Hindlimb muscle (tissue), 1 donor: ENCODE measurements around the gene MED7. TPM values are rescaled to one million over a fixed set of nuclear protein-coding genes. Genes with fewer than 3 reads are reported as not detected.
A peak's percentile ranks its signal among the peaks of the same experiment; 100 is the strongest.

Experiments used
- DNase-seq: peaks from one replicate; pipeline ENCODE4 v3.0.0-alpha.2; 2013
- polyA plus RNA-seq: library from polyadenylated mRNA; unstranded; fragments of 120-200 nt; gene quantifications from one replicate; pipeline ENCODE4 v1.2.1, GENCODE V29; 2013; ENCODE audit not compliant: insufficient read length

Gene MED7
- polyA plus RNA-seq, 1 donor, result 12.1 TPM

DNA sequence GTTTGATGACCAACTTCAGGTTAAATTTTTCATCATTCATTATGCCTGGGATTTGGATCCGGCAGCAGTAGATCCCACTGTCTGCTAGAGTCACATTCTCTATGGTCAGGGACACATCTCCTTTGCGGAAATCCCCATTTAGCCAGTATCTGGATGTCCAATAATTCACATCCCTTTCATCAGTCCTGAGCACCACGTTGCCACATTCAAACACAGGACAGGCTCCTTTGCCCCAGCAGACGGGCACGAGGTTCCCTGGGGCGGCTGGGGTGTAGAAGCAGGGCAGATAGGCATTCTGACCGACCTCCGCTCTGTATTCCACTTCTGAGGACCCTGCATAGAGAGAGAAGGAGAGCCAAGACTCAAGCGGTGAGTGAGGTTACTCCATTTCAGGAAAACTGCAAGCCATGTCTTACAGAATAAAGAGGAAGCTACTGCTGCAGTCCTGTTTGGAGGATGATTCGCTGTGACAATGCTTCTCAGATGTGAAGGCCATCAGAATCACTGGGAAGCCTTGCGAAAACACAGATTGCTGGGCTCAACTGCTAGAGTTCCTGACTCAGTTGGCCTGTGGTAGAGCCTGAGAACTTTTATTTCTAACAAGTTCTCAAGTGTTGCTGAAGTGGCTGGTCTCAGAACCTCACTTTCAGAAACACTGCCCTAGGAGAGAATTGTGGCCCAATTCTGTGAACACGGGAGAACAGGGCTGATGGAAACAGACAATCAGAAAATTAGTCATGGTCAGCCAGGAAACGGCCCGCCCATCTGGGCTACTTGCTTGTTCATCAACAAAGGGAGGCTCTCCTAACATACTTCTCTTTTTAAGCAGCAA is 35.8 kb downstream of the MED7 start:
- peak; percentile 4 for DNase-seq

GRCh38 chr5:157100140-157100679 is 42.5 kb downstream of the MED7 start:
- DNase-seq, result no peak

DNA sequence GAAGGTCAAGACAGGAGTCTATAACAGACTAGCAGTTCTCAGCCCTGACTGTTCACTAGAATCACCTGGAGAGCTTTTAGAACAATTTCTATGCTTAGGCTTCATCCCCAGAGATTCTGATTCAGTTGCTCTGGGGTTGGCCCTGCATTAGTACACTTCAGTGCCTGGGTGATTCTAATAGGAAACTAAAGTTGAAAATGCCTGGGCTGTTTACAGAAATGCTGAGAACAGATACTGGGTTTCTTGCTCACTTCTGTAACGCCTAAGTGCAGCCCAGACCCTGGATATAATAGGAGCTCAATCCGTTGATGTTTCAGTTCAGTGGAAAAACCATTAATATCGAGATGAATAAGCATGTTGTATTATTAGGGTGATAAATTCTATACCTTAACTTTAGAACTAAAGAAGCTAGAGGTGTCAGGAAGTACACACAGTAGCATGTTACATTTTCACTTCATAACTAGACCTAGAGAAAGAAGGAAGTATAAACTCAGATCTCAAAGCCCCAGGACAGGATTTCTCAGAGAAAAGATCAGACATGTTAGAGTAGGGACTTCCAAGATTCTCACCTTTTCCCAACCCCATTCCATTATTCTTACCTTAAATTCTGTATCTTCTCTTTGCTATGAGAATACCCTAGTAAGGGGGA is 54.2 kb downstream of the MED7 start:
- no peak for DNase-seq

Other genes starting within 250 kb of the MED7 start
- 2.0 TPM for gene TIMD4, start 179.6 kb downstream of the MED7 start, polyA plus RNA-seq
- gene HAVCR1, start 83.7 kb downstream of the MED7 start, polyA plus RNA-seq, result not detected
- gene HAVCR2, start 33.8 kb downstream of the MED7 start, polyA plus RNA-seq, result 4.1 TPM
- gene GARIN3, start 23.4 kb upstream of the MED7 start, polyA plus RNA-seq, result not detected
- 0.31 TPM for gene ITK, start 38.0 kb upstream of the MED7 start, polyA plus RNA-seq
- gene CYFIP2, start 123.3 kb upstream of the MED7 start, polyA plus RNA-seq, result 5.7 TPM